Upper lobe of left lung (tissue), 4 donors: ENCODE data around the gene FRAS1.

Experiments used
- POLR2A ChIP-seq, 4 donors: fragments of 450-650 bp; IDR thresholded peaks; one replicate each; pipeline ENCODE4 v1.5.1; 2016 to 2017; ENCODE audit warnings: antibody characterized with exemption in 4 of 4, mild to moderate bottlenecking in 2 of 4
- POLR2AphosphoS5 ChIP-seq, 2 donors: sonication (generic); formaldehyde crosslinking; IDR thresholded peaks; one replicate each; pipeline ENCODE4 v1.5.1; 2017; ENCODE audit warnings: antibody characterized with exemption in 2 of 2

DNA sequence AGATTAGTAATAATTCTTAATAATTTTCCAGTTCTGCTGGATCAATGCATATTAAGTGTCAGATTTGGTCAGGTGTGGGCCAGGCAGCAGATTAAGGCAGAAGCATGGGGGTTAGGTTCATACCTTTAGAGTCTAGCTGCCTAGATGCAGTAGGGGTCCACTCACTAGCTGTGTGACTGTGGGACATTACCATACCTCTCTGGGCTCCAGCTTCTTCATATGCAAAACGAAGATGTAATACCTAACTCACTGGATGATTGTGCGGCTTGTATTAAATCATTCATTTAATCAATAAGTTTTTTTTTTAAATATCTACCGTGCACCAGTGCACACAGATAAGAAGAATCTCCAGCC, 495.9 kb downstream of the FRAS1 start:
- TF ChIP-seq POLR2AphosphoS5 (IDR thresholded peaks at IDR 0.05) (no peak), POLR2A (IDR thresholded peaks at IDR 0.05) (no peak)
